ENCODE measurements around the gene TADA3.

- no peak for TF ChIP-seq CTCF (IDR thresholded peaks at IDR 0.05)
- no peak for TF ChIP-seq POLR2A (IDR thresholded peaks at IDR 0.05)
These were observed 45.9 kb downstream of the TADA3 start for GRCh38 chr3:9746330-9746729.
